Calu3 (cell line): ENCODE results near the gene DCD. TPM values are rescaled to one million over a fixed set of nuclear protein-coding genes. Genes with fewer than 3 reads are reported as not detected.

Source experiments
- BruUV-seq: library from RNA; stranded (reverse); fragments of 400-500 nt; replicated peaks from 2 replicates; lab custom pipeline; 2021; lab: Mats Ljungman, UMichigan
- CTCF ChIA-PET: fragments of 300-600 bp; sonication (Branson Sonifier 250); formaldehyde crosslinking; loops from one replicate; lab custom pipeline; 2022; ENCODE audit warnings: antibody characterized with exemption; lab: Charles Lee
- DNase-seq: peaks from one replicate; pipeline ENCODE4 v3.0.0; 2022
- H3K27ac Mint-ChIP-seq: one replicate; pipeline ENCODE4 v1.8.0; 2022; ENCODE audit warnings: mixed read lengths; ENCODE audit not compliant: unreplicated experiment
- H3K27me3 Mint-ChIP-seq: one replicate; pipeline ENCODE4 v1.8.0; 2022; ENCODE audit warnings: mixed read lengths; ENCODE audit not compliant: unreplicated experiment
- H3K36me3 Mint-ChIP-seq: one replicate; pipeline ENCODE4 v1.8.0; 2022; ENCODE audit warnings: mild to moderate bottlenecking, moderate library complexity, mixed read lengths; ENCODE audit not compliant: insufficient read depth, unreplicated experiment
- H3K4me1 Mint-ChIP-seq: one replicate; pipeline ENCODE4 v1.8.0; 2022; ENCODE audit warnings: mild to moderate bottlenecking, low read depth, mixed read lengths; ENCODE audit not compliant: unreplicated experiment
- H3K4me3 Mint-ChIP-seq: one replicate; pipeline ENCODE4 v1.8.0; 2022; ENCODE audit warnings: mild to moderate bottlenecking, low read depth, moderate library complexity, mixed read lengths; ENCODE audit not compliant: unreplicated experiment
- H3K9me3 Mint-ChIP-seq: one replicate; pipeline ENCODE4 v1.8.0; 2022; ENCODE audit warnings: low read depth, mixed read lengths; ENCODE audit not compliant: unreplicated experiment
- CTCF ChIP-seq: fragments of 200-600 bp; IDR thresholded peaks from one replicate; pipeline ENCODE4 v1.8.0; 2022; ENCODE audit warnings: antibody characterized with exemption; ENCODE audit not compliant: unreplicated experiment
- intact Hi-C: fragments of 100-400 bp; cut with micrococcal nuclease; formaldehyde crosslinking; loops from one replicate; pipeline ENCODE4 v1.10.0; 2022; ENCODE audit not compliant: unreplicated experiment
- total RNA-seq: library from RNA; stranded (reverse); gene quantifications from 2 replicates; pipeline ENCODE4 v1.2.3, GENCODE V29; 2022

Gene DCD
- total RNA-seq, 1 experiment from 2014 or later = not detected

GRCh38 chr12:54625598-54625997 lies 22.6 kb downstream of the DCD start:
- Mint-ChIP-seq H3K27me3 (peaks cover 89% of the 10 kb centered on the region), H3K36me3 (no peaks in the 10 kb centered on the region), H3K4me1 (no peaks in the 10 kb centered on the region), H3K4me3 (no peak overlapping the region), H3K9me3 (peaks cover 9% of the 10 kb centered on the region), H3K27ac (no peak overlapping the region)
- intact Hi-C loops = no loop called here
- no peak for TF ChIP-seq CTCF
- no TSS peak for BruUV-seq
- CTCF ChIA-PET = no interaction called here
- no peak for DNase-seq

- CTCF ChIA-PET = no interaction called here
- Mint-ChIP-seq H3K9me3 (peaks cover 9% of the 10 kb centered on the region), H3K4me3 (no peak overlapping the region), H3K27me3 (peaks cover 79% of the 10 kb centered on the region), H3K4me1 (no peaks in the 10 kb centered on the region), H3K36me3 (no peaks in the 10 kb centered on the region), H3K27ac (no peak overlapping the region)
- TF ChIP-seq CTCF = no peak
- no peak for DNase-seq
- intact Hi-C loops = no loop called here
- no TSS peak for BruUV-seq
Observed at GRCh38 chr12:54624315-54625279, 23.6 kb downstream of the DCD start.

GRCh38 chr12:54622463-54623183 lies 25.5 kb downstream of the DCD start:
- H3K27ac Mint-ChIP-seq = no peak overlapping the region
- intact Hi-C loops = no loop called here

More at GRCh38 chr12:54622463-54623183, 25.5 kb downstream of the DCD start:
- Mint-ChIP-seq H3K4me3 (no peak overlapping the region), H3K27me3 (peaks cover 86% of the 10 kb centered on the region), H3K36me3 (no peaks in the 10 kb centered on the region), H3K9me3 (peaks cover 5% of the 10 kb centered on the region), H3K4me1 (no peaks in the 10 kb centered on the region)
- no peak for TF ChIP-seq CTCF
- CTCF ChIA-PET = interaction anchor here (0.9 kb wide), 1 partner anchor 195 kb away, joined by 4 read pairs; no protein-coding TSS in a partner anchor
- DNase-seq = no peak
- no TSS peak for BruUV-seq
